K562 (cell line): ENCODE data around the gene AIFM1. TPM values are rescaled to one million over a fixed set of nuclear protein-coding genes. Genes with fewer than 3 reads are reported as not detected.

ENCODE experiments used
- ILF3 ChIP-seq: fragments of 450-650 bp; IDR thresholded peaks from 2 replicates; pipeline ENCODE4 v1.6.1; 2018; ENCODE audit warnings: antibody characterized with exemption, mild to moderate bottlenecking, moderate library complexity, borderline replicate concordance
- MYC ChIP-seq, 2 experiments: fragments of 250-450 bp in 1 of 2; sonication (Bioruptor Pico) in 1 of 2; IDR thresholded peaks; 2 replicates each; pipeline versions ENCODE4 v1.5.1 to v1.6.1; 2012 to 2021; ENCODE audit warnings: low read depth in 2 of 2, borderline replicate concordance in 1 of 2, improper control_type of control experiment in 1 of 2, low read length in 1 of 2, mild to moderate bottlenecking in 1 of 2, moderate library complexity in 1 of 2
- RBM14 ChIP-seq: fragments of 200-400 bp; formaldehyde crosslinking; IDR thresholded peaks from 2 replicates; pipeline ENCODE4 v1.6.1; 2018; ENCODE audit warnings: low read depth, mild to moderate bottlenecking, low read length, moderate library complexity, borderline replicate concordance; ENCODE audit not compliant: insufficient read depth
- ZNF318 ChIP-seq, 2 experiments: fragments of 450-650 bp; IDR thresholded peaks; 2 replicates each; pipeline ENCODE4 v1.6.1; 2016; ENCODE audit warnings: mild to moderate bottlenecking in 2 of 2, borderline replicate concordance in 1 of 2, low read depth in 1 of 2, moderate library complexity in 1 of 2
- ZNF408 ChIP-seq: fragments of 250-450 bp; sonication (Bioruptor Pico); IDR thresholded peaks from 2 replicates; pipeline ENCODE4 v1.4.0; 2020; ENCODE audit warnings: low read depth, mild to moderate bottlenecking, moderate library complexity
- polyA plus RNA-seq, 8 experiments: library from polyadenylated mRNA; depleted of rRNA in 4 of 8; stranded (reverse) in 5 of 8; unstranded in 3 of 8; fragments of >200 nt; fragmentation: Nextera tagmentation in 2 of 8; fragmentation: Illumina TruSeq in 1 of 8; extraction: Ambion mirVana in 2 of 8; extraction: Trizol in 1 of 8; gene quantifications; 2 replicates each; pipeline versions ENCODE4 v1.2.1 to v1.2.3, GENCODE V29; 2011 to 2014; ENCODE audit warnings: inconsistent platforms in 1 of 8, missing spikeins in 1 of 8
- total RNA-seq, 7 experiments: library from RNA; depleted of rRNA in 6 of 7; stranded (reverse); fragments of >200 nt in 6 of 7; fragmentation: Illumina TruSeq in 2 of 7; extraction: Trizol in 2 of 7; gene quantifications; 2 replicates each; pipeline versions ENCODE4 v1.2.1 to v1.2.3, GENCODE V29; 2011 to 2021; ENCODE audit warnings: low replicate concordance in 1 of 7
- TF ChIP-seq, protein P1 (sequence below): fragments of 450-650 bp; IDR thresholded peaks from 2 replicates; pipeline ENCODE4 v1.6.1; 2017; ENCODE audit warnings: antibody characterized with exemption
- TF ChIP-seq, protein P2 (sequence below), 2 experiments: fragments of 150-350 bp in 1 of 2; IDR thresholded peaks; 2 replicates each; pipeline ENCODE4 v1.6.1; 2012 to 2016; ENCODE audit warnings: low read depth in 2 of 2, low read length in 2 of 2, mild to moderate bottlenecking in 1 of 2, moderate library complexity in 1 of 2
- TF ChIP-seq, protein P3 (sequence below): sonication (generic); formaldehyde crosslinking; IDR thresholded peaks from 2 replicates; pipeline ENCODE4 v1.8.1; 2023; ENCODE audit warnings: mild to moderate bottlenecking, missing genetic modification reagents

The AIFM1 gene
- total and polyA plus RNA-seq, 9 of the 15 experiments (the other 6 are each of a cell fraction or from before 2014, with no cell fraction given), result 51.0 to 117 (median 91.2) TPM

GRCh38 chrX:130082244-130083106 is 83.2 kb downstream of the AIFM1 start (continued):
- TF ChIP-seq ZNF408 (no peak), ILF3 (no peak), ZNF318 (IDR thresholded peaks at IDR 0.05; ENCODE audit: borderline replicate concordance in 1 of 2, low read depth in 1 of 2) (peak in 1 of 2 experiments; percentile 72; a peak in 2 of 4 replicates), RBM14 (no peak), MYC (IDR thresholded peaks at IDR 0.05; ENCODE audit: low read depth, low read length) (peak; percentile 94), MYC (CRISPR knock-in tag; IDR thresholded peaks at IDR 0.05; ENCODE audit: borderline replicate concordance, low read depth) (0 out of 2 replicates have a peak, but pooled peaks have one; percentile 68)
- TF ChIP-seq, protein P1, sequence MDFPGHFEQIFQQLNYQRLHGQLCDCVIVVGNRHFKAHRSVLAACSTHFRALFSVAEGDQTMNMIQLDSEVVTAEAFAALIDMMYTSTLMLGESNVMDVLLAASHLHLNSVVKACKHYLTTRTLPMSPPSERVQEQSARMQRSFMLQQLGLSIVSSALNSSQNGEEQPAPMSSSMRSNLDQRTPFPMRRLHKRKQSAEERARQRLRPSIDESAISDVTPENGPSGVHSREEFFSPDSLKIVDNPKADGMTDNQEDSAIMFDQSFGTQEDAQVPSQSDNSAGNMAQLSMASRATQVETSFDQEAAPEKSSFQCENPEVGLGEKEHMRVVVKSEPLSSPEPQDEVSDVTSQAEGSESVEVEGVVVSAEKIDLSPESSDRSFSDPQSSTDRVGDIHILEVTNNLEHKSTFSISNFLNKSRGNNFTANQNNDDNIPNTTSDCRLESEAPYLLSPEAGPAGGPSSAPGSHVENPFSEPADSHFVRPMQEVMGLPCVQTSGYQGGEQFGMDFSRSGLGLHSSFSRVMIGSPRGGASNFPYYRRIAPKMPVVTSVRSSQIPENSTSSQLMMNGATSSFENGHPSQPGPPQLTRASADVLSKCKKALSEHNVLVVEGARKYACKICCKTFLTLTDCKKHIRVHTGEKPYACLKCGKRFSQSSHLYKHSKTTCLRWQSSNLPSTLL, result no peak
- TF ChIP-seq, protein P2, sequence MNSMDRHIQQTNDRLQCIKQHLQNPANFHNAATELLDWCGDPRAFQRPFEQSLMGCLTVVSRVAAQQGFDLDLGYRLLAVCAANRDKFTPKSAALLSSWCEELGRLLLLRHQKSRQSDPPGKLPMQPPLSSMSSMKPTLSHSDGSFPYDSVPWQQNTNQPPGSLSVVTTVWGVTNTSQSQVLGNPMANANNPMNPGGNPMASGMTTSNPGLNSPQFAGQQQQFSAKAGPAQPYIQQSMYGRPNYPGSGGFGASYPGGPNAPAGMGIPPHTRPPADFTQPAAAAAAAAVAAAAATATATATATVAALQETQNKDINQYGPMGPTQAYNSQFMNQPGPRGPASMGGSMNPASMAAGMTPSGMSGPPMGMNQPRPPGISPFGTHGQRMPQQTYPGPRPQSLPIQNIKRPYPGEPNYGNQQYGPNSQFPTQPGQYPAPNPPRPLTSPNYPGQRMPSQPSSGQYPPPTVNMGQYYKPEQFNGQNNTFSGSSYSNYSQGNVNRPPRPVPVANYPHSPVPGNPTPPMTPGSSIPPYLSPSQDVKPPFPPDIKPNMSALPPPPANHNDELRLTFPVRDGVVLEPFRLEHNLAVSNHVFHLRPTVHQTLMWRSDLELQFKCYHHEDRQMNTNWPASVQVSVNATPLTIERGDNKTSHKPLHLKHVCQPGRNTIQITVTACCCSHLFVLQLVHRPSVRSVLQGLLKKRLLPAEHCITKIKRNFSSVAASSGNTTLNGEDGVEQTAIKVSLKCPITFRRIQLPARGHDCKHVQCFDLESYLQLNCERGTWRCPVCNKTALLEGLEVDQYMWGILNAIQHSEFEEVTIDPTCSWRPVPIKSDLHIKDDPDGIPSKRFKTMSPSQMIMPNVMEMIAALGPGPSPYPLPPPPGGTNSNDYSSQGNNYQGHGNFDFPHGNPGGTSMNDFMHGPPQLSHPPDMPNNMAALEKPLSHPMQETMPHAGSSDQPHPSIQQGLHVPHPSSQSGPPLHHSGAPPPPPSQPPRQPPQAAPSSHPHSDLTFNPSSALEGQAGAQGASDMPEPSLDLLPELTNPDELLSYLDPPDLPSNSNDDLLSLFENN (IDR thresholded peaks at IDR 0.05; ENCODE audit: low read depth in 2 of 2, low read length in 2 of 2), result no peak
- TF ChIP-seq, protein P3, sequence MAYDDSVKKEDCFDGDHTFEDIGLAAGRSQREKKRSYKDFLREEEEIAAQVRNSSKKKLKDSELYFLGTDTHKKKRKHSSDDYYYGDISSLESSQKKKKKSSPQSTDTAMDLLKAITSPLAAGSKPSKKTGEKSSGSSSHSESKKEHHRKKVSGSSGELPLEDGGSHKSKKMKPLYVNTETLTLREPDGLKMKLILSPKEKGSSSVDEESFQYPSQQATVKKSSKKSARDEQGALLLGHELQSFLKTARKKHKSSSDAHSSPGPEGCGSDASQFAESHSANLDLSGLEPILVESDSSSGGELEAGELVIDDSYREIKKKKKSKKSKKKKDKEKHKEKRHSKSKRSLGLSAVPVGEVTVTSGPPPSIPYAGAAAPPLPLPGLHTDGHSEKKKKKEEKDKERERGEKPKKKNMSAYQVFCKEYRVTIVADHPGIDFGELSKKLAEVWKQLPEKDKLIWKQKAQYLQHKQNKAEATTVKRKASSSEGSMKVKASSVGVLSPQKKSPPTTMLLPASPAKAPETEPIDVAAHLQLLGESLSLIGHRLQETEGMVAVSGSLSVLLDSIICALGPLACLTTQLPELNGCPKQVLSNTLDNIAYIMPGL, result no peak
